ENCODE measurements around the gene LRRC38.
"Not testable (repeated sequence)": the region's sequence is repeated elsewhere in the genome, so short reads cannot be mapped to it uniquely, and the experiment has no call there.

LRRC38 gene

GRCh38 chr1:13465515-13465914 lies 48.3 kb downstream of the LRRC38 start:
- no peak for DNase-seq (ENCODE audit: low read depth)

DNA sequence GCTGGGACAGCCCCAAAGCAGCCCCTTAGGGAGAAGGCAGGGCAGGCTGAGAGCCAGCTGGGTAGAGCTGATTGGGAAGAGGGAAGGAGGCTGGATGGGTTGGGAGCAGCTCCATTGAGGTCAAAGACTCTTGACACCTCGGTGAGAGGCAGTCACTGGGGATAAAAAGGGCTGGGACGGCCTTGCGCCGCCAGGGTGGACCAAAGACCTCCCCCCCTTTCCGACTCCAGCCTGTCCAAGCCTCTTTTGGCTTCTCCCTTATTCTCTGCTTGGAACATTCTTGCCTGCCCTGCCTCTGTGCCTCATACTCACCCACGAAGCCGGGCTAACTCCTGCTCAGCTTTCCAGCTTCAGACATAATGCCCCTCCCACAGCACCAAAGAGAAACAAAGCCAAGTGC lies 51.1 kb downstream of the LRRC38 start:
- no peak for DNase-seq (ENCODE audit: low read depth)

- DNase-seq (ENCODE audit: low read depth) = no peak
Measured at GRCh38 chr1:13461977-13462376, 51.8 kb downstream of the LRRC38 start.

GRCh38 chr1:13456904-13457532 lies 56.8 kb downstream of the LRRC38 start:
- DNase-seq (ENCODE audit: low read depth) = no peak

DNA sequence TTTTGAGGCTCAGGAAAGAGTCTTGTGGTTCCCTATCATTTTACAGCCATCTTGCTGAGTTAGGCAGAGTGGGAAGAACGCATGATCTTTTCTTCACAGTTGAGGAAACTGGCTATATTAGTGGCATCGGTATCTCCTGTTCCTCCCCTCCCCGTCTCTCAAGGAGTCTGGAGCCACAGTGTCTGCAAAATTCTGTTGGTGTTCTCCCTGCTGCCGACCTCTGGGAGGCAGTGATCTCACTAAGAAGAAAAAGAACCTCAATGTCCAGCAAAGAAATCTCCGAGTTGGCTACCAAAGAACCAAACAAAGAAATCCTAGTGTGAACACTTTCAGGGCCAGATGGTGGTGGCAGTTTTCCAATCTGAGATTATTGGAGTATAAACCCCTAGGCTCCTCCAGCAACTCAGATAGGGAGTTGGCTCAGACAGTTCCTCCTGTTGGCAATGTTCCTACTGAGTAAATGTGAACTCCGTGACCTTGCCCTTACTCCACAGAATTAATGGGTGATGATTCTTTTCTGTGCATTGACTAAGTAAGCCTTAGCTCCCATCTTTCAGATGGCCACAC lies 62.3 kb downstream of the LRRC38 start:
- DNase-seq (ENCODE audit: low read depth) = no peak

GRCh38 chr1:13450204-13450603 lies 63.6 kb downstream of the LRRC38 start:
- no peak for DNase-seq (ENCODE audit: low read depth)

DNA sequence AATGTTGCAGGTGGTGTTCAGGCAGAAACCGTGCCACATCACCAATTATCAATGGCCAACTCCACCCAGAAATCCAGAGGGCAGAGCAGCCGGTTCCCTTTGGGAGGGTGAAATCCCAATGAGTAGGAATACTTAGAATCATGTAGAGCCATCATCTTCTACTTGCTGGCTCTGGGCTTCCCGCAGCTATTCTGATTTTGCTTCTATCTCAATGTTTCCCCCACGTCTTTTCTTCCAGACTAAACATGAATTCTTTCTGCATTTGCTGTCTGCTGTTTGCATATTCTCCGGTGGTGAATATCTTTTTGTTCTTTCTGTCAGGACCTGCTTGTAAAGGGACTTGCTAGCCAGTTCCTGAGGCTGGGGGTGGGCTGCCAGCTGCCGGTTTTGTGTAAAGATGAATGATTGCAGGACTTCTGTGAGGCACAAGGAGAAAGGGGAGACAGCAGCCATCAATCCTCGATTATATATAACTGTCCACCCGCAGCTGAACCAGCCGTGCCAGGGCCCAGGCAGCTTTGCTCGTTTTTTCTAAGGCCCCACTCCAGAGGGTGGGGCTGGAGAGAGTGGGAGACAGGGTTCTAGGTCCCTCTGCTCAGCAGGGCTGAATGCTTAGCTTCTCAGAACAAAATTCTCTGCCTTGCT lies 70.3 kb downstream of the LRRC38 start:
- no peak for DNase-seq (ENCODE audit: low read depth)

GRCh38 chr1:13439104-13439783 lies 74.6 kb downstream of the LRRC38 start:
- not testable (repeated sequence) for DNase-seq (ENCODE audit: low read depth)

DNA sequence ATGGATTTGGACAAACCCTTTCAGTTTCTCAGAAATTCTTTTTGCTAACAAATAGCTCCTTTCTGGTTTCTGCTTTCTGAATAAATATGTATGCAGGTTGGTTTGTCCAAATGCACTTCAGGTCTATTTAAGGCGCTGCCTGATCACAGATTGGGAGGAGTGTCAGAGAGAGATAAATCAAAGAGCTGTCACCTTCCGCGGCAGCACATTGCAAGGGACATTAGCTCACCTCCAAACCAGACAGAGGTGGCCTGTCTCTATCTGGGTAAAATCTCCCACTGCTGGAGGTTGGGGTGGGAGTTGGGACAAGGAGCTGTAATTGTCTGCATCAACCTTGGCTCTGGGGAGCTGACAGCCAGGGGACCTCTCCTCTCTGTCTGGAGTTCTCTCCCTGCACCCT lies 78.3 kb downstream of the LRRC38 start:
- DNase-seq (ENCODE audit: low read depth) = no peak

DNA sequence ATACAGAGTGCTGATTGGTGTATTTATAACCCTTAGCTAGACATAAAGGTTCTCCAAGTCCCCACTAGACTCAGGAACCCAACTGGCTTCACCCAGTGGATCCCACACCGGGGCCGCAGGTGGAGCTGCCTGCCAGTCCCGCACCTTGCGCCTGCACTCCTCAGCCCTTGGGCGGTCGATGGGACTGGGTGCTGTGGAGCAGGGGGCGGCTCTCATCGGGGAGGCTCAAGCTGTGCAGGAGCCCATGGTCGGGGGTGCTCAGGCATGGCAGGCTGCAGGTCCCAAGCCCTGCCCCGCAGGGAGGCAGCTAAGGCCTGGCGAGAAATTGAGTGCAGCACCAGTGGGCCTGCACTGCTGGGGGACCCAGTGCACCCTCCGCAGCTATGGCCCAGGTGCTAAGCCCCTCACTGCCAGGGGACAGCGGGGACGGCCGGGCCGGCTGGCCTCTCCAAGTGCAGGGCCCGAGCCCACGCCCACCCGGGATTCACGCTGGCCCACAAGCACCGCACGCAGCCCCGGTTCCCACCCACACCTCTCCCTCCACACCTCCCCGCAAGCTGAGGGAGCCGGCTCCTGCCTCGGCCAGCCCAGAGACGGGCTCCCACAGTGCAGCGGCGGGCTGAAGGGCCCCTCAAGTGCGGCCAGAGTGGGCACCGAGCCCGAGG lies 80.0 kb downstream of the LRRC38 start:
- DNase-seq (ENCODE audit: low read depth) = not testable (repeated sequence)

DNA sequence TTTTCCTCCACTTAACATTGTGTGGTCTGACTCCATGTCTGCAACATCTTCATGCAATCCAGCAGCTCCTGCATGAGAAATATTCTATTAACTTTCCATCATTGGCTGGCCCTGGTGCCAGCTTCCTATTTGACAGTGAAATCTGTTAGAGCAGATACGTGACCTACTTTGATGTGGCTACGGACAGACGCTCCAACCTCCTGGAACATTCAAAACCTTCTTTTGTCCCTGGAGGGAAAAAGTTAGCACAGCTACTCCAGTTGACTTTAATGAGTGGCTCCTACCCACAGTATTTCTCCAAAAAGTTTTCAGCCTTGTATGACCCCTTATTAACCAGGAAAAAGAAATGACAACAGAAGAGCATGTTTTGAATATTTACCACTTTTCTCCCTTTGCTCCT lies 81.6 kb downstream of the LRRC38 start:
- DNase-seq (ENCODE audit: low read depth) = no peak

DNA sequence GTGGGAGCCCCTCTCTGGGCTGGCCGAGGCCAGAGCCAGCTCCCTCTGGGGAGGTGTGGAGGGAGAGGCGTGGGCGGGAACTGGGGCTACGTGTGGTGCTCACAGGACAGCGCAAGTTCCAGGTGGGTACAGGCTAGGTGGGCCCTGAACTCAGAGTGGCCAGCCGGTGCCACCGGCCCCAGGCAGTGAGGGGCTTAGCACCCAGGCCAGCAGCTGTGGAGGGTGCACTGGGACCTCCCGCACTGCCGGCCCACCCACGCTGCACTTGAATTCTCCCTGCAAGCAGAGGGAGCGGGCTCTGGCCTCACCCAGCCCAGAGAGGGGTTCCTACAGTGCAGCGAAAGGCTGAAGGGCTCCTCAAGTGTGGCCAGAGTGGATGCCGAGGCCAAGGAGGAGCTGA lies 83.3 kb downstream of the LRRC38 start:
- no peak for DNase-seq (ENCODE audit: low read depth)
